CD4-positive, alpha-beta T cell treated with Interleukin-4 for 1 hour (primary cell): ENCODE measurements around the gene TRIM6.
"Not testable (repeated sequence)": the region's sequence is repeated elsewhere in the genome, so short reads cannot be mapped to it uniquely, and the experiment has no call there.

Experiments used
- DNase-seq, 2 donors: peaks; one replicate each; pipeline ENCODE4 v3.0.0-alpha.2; 2020 to 2022

Gene TRIM6

DNA sequence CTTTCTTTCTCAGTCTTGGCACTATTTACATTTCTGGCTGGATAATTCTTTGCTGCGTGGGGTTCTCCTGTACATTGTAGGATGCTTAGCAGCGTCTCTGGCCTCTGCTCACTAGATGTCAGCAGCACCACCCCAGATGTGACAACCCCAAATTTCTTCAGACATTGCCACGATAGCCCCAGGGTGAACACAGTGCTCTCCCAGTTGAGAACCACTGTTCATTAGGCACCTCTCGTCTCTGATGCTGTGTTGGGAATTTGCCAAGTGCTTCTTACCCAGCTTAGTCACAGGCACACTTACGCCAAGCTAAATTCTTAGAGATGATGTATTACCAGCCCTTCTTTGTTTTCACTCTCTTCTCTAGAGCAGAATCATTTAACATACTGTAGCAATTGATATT lies 9.4 kb downstream of the TRIM6 start:
- DNase-seq, result no peak

DNA sequence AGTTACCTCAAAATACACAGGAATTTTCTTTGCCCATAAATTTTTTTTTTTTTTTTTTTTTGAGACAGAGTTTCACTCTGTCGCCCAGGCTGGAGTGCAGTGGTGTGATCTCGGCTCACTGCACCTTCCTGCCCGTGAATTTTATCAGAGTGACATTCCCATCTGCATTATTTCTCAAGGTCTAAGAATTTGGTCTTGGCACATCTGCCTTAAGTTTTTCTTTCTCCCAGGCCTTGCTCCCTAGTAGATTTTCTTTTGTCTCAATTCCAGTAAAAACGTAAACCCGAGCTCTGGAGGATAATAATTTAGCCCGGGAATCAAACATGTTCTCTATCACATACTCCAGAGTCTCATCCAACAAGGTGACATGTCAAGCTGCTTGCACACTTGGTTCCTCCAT lies 12.4 kb downstream of the TRIM6 start:
- no peak for DNase-seq

DNA sequence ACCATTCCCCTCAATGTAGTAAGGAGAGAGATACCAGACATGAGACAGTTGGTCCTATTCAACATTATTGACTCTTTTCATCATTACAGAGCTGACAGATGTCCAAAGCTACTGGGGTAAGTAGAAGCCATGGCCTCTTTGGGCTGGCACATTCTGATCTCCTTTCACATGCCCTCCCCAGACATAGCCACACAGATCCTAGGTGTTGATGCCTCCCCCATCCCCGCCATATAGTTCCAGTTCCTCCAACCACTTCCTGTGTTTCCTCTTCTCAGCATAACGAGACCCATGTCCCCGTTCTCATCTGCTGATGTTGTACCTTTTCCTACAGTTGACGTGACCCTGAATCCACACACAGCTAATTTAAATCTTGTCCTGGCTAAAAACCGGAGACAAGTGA lies 14.0 kb downstream of the TRIM6 start:
- DNase-seq, result no peak

DNA sequence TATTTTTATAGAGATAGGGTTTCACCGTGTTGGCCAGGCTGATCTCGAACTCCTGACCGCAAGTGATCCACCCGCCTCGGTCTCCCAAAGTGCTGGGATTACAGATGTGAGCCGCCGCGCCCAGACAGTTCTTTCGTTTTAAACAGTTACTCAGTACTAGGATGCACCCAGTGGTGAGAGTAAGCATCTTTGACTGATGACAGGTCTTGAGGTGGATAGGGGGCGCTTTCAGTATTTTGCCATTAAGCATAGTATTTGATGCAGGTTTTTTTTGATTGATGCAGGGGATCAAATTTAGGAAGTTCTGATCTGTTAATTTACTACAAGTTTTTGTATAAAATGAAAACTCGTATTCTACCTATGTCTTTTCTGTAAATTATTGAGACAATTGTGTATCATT lies 15.2 kb downstream of the TRIM6 start:
- DNase-seq, result no peak

DNA sequence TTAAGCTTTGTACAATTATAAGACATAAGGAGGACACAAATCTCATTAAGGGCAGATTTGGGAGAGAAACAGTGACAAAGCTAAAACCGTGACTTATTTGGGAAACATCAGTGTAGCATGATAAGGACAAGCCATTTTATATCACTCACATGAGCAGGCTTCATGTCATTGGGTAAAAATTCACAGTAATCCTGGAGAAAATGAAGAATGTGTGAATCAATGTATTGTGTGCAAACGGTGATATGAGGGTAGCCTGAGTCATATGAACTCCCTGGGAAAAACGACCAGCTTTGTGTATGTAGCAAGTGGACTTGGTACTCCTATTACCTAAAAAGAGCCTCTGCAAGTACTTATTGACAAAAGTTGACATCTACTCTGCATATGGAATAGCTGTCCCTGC lies 22.4 kb downstream of the TRIM6 start:
- DNase-seq, result no peak

DNA sequence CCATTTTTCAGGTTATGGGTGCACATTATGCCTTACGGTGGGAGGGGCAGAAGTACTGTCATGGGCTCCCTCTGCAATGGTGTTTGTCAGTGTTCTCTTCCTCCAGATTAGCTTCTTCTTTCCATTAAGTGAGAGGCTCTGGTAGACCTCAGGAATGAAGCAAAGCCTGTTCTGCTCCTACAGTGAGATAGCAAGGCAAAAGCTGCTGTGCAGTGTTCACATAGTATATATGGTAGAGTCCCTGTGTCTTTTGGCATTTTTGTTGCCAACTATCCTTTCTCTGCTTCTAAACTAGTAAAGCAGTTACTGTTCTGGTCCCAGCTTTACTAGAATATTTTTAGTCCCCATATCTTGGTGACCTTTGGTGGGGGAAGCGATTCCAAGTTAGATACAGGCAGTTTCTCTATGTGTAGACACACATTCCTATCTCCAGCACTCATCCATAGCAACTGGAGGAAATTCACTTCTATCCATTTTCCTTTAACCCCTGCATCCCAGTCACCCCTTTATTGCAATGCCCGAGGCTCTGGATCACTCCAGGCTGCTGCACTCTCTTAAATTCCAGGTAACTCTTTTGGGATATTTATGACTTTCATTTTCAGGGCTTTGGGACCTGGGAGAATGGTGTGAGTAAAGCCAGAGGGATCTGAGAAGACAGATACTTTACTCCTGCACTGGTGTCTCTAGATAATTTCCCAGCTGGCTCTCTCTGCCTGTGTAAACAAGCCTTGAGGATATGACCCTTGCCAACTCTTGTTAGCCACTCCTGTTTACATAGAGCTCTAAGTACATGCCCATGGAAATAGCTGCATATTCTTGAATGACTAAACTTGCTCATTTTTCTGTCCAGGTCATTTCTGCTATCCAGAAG lies 24.4 kb downstream of the TRIM6 start:
- DNase-seq, result no peak

DNA sequence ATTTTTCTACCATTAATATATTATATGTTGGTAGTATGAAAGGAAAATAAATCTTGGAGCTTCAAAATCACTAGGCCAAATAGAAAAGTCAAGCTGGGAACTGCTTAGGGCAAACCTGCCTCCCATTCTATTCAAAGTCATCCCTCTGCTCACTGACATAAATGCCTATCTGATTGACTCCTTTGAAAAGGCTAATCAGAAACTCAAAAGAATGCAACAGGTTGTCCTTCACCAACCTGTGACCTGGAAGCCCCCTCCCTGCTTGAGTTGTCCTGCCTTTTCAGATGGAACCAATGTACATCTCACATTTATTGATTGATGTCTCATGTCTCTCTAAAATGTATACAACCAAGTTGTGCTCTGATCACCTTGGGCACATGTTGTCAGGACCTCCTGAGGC lies 25.1 kb downstream of the TRIM6 start:
- no peak for DNase-seq

DNA sequence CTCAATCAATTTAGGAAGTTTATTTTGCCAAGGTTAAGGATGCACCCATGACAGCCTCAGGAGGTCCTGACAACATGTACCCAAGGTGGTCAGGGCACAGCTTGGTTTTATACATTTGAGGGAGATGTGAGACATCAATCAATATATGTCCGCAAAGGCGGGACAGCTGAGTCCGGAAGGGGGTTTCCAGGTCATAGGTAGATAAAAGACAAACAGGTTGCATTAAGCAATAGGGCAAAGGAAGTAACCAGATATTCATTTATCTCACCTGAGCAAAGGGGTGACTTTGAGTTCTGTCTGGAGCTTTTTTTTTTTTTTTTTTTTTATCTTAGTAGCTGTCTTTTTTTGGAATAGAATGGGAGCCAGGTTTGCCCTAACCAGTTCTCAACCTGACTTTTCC lies 26.4 kb downstream of the TRIM6 start:
- no peak for DNase-seq

DNA sequence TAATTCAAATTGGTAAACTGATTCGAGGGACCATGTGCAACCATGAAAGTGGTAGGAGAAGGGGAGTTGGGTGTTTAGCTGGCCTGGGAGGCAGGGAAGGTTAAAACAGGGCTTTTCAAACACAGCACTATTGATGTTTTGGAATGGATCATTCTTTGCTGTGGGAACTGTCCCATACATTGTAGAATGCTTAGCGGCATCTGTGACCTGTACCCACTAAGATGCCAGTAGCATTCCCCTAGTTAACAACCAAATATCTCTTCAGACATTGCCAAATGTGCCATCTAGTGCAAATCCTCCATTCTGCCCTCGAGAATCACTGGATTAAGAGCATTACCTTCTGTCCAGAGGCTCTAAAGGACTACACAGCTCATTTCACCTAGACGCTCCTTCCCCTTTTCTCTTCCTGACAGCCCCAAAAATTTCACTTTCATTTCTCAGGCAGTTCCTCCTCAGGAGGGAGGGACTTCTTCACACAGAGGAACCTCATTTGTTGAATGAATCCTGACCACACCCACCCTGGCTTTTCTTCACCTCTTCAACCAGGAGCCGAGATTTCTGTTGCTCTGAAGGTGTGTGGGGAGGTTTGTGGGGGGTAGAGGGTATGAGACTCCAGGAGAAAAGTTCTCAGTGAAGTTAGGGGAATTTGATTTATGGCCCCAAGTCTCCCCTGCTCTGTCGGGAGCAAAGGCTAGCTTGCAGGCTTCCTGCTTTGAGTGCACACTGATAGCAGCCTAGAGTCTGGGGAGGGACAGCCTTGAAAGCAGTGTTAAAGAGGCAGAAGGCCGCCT lies 28.2 kb downstream of the TRIM6 start, which contains the start of gene TRIM34:
Gene TRIM34, plus strand, starts transcription at position 513 of the 791 bp plus-strand sequence. CDS start 7,331 bp downstream, outside the sequence.
- peak; percentile 68 to 81 for DNase-seq

DNA sequence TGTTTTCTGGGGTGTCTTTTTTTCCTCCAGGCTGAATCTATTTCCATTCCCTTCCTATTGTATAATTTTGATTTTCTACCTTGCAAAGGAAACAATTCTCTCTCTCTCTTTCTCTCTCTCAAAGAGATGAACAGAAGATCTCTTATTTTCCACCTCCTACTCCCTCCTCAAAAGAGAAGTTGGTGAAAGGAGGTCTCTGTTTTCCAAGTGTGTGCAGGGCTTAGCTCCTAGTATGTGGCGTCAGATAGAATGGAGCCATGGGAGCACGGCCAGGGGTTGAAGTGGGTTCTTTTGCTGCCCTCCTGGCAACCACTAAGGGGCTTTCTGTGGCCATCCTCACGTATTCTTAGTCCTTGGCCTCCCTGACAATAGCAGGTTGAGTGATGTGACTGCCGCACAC lies 28.8 kb downstream of the TRIM6 start:
- no peak for DNase-seq

DNA sequence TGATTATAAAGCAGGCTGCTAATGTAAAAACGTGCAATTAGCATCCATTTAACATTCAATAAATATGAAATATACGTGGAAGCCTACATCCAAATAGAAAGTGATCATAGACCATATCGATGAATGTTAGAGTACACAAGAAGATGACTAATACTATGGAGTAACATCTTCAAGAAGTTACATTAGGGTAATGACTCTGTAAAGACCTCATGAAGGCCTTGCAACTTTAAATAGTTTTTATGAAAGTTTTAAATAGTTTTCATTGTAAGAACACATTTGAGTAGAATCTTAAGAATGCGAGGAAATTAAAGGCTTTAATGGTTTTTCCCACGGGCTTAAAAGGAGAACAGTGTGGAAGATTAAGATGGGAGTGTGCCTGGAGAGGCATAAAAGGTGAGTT lies 29.8 kb downstream of the TRIM6 start:
- no peak for DNase-seq

DNA sequence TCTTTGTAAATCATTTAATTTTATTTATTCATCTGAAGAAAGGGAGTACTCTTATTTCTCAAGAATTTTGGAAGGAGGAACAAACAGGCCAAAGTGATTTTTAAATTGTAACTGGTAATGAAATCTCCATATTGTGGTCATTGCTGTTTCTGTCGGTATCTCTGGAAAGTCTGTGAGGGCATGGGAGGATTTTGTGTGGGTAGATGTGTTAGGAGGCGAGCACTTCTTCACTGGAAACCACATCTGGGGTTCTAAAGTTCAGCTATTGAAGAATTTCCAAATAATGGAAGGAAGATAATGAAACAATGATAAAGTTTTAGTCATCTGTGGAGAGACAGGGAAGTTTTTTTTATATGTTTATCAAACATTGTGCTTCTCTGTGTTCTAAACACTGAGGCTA lies 35.0 kb downstream of the TRIM6 start:
- DNase-seq, result no peak

DNA sequence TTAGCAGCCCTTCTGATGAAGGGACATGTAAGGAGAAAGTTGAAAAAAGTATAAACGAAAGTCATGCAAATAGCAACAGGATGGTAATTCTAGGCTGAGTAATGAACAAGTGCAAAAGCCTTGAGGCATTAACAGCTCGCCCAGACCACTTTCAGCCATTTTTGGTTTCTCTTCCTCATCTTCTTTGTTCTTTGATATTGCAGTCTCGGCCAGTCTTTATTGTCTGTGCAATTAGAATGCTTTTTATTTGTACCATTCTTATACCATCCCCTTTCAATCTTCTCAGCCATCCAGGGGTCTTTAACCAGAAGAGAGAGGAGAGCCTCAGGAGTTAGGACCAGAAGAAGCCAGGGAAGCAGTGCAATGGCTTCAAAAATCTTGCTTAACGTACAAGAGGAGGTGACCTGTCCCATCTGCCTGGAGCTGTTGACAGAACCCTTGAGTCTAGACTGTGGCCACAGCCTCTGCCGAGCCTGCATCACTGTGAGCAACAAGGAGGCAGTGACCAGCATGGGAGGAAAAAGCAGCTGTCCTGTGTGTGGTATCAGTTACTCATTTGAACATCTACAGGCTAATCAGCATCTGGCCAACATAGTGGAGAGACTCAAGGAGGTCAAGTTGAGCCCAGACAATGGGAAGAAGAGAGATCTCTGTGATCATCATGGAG lies 35.7 kb downstream of the TRIM6 start:
- DNase-seq, result no peak

DNA sequence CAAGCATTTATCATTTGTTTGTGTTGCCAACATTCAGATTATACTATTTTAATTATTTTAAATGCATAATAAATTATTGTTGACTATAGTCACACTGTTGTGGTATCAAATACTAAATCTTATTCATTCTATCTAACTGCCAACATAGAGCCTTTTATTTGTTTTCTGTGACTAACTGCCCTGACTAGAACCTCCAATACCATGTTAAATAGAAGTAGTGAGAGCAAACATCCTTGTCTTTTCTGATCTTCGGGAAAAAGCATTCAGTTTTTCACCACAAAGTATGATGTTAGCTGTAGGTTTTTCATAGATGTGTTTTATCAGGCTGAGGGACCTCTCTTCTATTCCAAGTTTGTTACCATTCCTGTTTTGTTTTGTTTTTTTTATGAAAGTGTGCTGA lies 43.5 kb downstream of the TRIM6 start:
- no peak for DNase-seq

DNA sequence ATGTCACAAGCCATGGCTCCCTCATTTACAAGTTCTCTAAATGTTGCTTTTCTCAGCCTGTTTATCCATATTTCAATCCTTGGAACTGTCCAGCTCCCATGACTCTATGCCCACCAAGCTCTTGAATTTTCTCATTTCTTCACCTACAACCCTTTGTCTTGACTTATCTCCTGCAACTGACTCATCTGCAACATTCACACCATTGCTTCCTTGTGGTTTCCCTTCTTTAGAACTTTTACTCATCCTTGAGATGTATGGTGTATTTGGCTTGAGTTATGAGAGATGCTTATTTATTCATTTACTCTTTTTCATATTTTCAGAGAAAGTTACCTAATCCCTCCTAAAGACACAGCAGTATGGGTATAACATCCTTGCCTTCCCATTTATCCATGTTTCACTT lies 47.1 kb downstream of the TRIM6 start:
- DNase-seq, result no peak

DNA sequence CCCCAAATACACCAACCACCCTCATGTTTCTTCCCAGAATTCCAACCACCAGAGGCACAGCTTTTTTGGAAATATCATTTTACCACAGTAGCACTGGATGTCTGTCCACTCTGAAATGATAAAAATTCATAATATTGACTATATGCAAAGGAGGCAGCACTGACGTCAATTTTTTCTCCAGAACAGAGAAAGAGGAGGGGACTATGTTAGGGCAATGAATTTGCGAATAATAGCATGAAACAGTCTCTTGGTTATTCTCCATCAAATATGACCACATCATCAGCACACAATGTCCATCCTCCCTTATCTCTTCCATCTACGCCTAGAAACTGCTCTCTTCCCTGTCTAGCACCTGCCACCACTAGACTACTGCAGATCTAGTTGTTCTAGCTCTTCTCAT lies 49.7 kb downstream of the TRIM6 start:
- no peak for DNase-seq

DNA sequence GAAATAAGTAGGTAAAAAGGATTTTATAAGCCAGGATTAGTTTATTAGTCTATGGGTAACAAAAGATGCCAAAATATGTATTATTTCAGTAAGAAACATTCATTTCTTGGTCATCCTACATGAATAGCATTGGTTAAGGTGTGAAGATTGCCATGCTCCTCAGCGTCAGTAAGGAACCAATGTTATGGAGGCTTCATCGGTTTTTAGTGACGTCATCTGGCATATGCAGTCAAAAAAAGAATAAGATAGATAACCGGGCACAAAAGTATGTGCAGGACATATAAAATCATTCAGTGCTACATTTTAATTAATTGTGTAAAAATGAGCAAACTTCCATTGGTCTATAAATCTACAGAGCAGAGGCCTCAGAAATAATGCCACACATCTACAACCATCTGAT lies 59.0 kb downstream of the TRIM6 start:
- no peak for DNase-seq

DNA sequence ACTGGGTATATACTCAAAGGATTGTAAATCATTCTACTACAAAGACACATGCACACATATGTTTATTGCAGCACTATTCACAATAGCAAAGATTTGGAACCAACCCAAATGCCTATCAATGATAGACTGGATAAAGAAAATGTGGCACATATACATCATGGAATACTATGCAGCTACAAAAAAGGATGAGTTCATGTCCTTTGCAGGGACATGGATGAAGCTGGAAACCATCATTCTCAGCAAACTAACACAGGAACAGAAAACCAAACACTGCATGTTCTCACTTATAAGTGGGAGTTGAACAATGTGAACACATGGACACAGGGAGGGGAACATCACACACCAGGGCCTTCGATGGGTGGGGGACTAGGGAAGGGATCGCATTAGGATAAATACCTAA lies 60.5 kb downstream of the TRIM6 start:
- not testable (repeated sequence) for DNase-seq

DNA sequence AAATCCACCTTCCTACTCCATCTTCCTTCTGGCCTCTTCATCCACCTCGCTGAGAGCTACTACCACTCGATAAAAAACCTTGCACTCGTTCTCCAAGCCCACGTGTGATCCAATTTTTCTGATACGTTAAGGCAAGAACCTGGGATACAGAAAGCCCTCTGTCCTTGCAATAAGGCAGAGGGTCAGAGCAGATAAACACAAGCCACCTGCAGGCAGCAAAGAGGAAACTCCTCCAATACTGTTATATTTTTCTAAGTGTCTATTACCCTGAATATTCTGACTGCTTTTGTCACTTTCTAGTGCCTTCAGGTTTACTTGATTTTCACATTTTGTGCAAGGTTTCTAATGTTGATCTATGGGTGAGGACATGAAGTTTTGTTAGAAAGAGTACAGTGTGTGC lies 61.9 kb downstream of the TRIM6 start:
- no peak for DNase-seq
